PC-9 (cell line): ENCODE data around the gene ICE2.

Source experiments
- EZH2 ChIP-seq: fragments of 200-600 bp; sonication (generic); IDR thresholded peaks from 2 replicates; pipeline ENCODE4 v1.8.0; 2017; ENCODE audit warnings: antibody characterized with exemption, low read depth
- TF ChIP-seq, protein P1 (sequence below): fragments of 200-600 bp; sonication (generic); conservative IDR thresholded peaks from 2 replicates; pipeline ENCODE4 v1.6.1; 2017; ENCODE audit warnings: mixed run types, antibody characterized with exemption, mild to moderate bottlenecking, moderate library complexity

DNA sequence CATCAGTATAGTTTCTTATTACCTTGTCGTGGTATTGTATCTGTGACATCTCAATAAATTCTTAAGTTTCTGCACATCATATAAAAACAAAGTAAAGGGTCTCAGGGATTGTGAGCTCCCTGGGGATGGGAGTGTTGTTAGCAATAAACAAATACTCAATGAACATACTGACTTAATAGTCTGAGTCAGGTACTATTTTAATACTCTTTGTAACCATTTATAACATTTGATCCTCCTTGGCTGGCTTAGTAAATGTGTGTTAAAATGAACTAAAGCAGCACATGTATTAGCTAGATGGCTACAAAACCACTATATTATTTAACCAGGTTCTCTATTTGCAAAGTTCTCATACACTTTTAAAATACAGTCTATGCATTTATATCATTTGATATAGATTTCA lies 1.8 kb downstream of the ICE2 start:
- TF ChIP-seq, protein P1, sequence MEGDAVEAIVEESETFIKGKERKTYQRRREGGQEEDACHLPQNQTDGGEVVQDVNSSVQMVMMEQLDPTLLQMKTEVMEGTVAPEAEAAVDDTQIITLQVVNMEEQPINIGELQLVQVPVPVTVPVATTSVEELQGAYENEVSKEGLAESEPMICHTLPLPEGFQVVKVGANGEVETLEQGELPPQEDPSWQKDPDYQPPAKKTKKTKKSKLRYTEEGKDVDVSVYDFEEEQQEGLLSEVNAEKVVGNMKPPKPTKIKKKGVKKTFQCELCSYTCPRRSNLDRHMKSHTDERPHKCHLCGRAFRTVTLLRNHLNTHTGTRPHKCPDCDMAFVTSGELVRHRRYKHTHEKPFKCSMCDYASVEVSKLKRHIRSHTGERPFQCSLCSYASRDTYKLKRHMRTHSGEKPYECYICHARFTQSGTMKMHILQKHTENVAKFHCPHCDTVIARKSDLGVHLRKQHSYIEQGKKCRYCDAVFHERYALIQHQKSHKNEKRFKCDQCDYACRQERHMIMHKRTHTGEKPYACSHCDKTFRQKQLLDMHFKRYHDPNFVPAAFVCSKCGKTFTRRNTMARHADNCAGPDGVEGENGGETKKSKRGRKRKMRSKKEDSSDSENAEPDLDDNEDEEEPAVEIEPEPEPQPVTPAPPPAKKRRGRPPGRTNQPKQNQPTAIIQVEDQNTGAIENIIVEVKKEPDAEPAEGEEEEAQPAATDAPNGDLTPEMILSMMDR = no peak
- TF ChIP-seq EZH2 = no peak
